Panc1 (cell line): Measurements from ENCODE around the gene MKKS. TPM values are rescaled to one million over a fixed set of nuclear protein-coding genes. Genes with fewer than 3 reads are reported as not detected.

Source experiments
- ATAC-seq: fragments of 200-7000 bp; cut with Tn5 transposase; 2 replicates; pipeline ENCODE4 v1.9.1; 2020; ENCODE audit warnings: mild to moderate bottlenecking, moderate library complexity
- BruUV-seq: library from RNA; stranded (reverse); fragments of 400-500 nt; replicated peaks from 2 replicates; lab custom pipeline; 2021; lab: Mats Ljungman, UMichigan
- CTCF ChIA-PET: fragments of 300-600 bp; sonication (Branson Sonifier 250); formaldehyde crosslinking; loops from one replicate; lab custom pipeline; 2022; ENCODE audit warnings: antibody characterized with exemption; lab: Charles Lee
- POLR2A ChIA-PET: fragments of 300-600 bp; sonication (Branson Sonifier 250); formaldehyde crosslinking; loops from one replicate; lab custom pipeline; 2022; ENCODE audit warnings: antibody characterized with exemption; lab: Charles Lee
- DNase-seq: peaks from one replicate; pipeline ENCODE4 v3.0.0-alpha.2; 2010; ENCODE audit warnings: low read depth, low spot score
- H3K27ac ChIP-seq: 2 replicates; pipeline ENCODE4 v1.5.1; 2011; ENCODE audit warnings: mild to moderate bottlenecking, low read length, inconsistent platforms
- H3K27me3 ChIP-seq: fragments of 200-500 bp; sonication (Bioruptor generic); 2 replicates; pipeline ENCODE4 v1.6.0; 2014; ENCODE audit warnings: low read length, inconsistent platforms; ENCODE audit not compliant: control insufficient read depth, insufficient read depth
- H3K36me3 ChIP-seq: fragments of 200-500 bp; sonication (Bioruptor generic); 2 replicates; pipeline ENCODE4 v1.5.1; 2014; ENCODE audit warnings: inconsistent platforms, mild to moderate bottlenecking, low read length, moderate library complexity; ENCODE audit not compliant: control insufficient read depth, insufficient read depth
- H3K4me1 ChIP-seq: 2 replicates; pipeline ENCODE4 v1.5.1; 2011; ENCODE audit warnings: inconsistent platforms, mild to moderate bottlenecking, low read length, moderate library complexity; ENCODE audit not compliant: control insufficient read depth, insufficient read depth
- H3K4me3 ChIP-seq, 2 experiments: 2 replicates each; pipeline ENCODE4 v1.5.1; 2011 to 2012; ENCODE audit warnings: low read depth in 2 of 2, low read length in 2 of 2, mild to moderate bottlenecking in 2 of 2, inconsistent platforms in 1 of 2, moderate library complexity in 1 of 2
- H3K9me3 ChIP-seq: fragments of 200-500 bp; sonication (Bioruptor generic); 2 replicates; pipeline ENCODE4 v1.5.1; 2014; ENCODE audit warnings: low read depth, mild to moderate bottlenecking, inconsistent platforms, low read length, moderate library complexity; ENCODE audit not compliant: control insufficient read depth, insufficient read depth
- POLR2AphosphoS5 ChIP-seq: IDR thresholded peaks from 2 replicates; pipeline ENCODE4 v1.6.1; 2012; ENCODE audit warnings: mild to moderate bottlenecking, low read depth, low read length, moderate library complexity
- SIN3A ChIP-seq: IDR thresholded peaks from 2 replicates; pipeline ENCODE4 v1.6.1; 2012; ENCODE audit warnings: low read depth, mild to moderate bottlenecking, low read length, moderate library complexity, borderline replicate concordance; ENCODE audit not compliant: insufficient read depth
- TCF7L2 ChIP-seq: IDR thresholded peaks from 2 replicates; pipeline ENCODE4 v1.6.1; 2011; ENCODE audit warnings: mild to moderate bottlenecking, low read depth, low read length, inconsistent platforms
- in situ Hi-C: cut with HindIII; loops from 2 replicates; pipeline ENCODE4 v1.10.0; 2016; ENCODE audit warnings: low sequenced_read_pairs, low pct_unique_long_range_greater_than_20kb
- intact Hi-C: fragments of 100-400 bp; cut with micrococcal nuclease; formaldehyde crosslinking; loops from one replicate; pipeline ENCODE4 v1.10.0; 2022; ENCODE audit not compliant: unreplicated experiment
- total RNA-seq: library from RNA; stranded (reverse); gene quantifications from one replicate; pipeline ENCODE4 v1.2.1, GENCODE V29; 2021; ENCODE audit not compliant: unreplicated experiment
- TF ChIP-seq, protein P1 (sequence below), 2 experiments: IDR thresholded peaks; 2 replicates each; pipeline ENCODE4 v1.6.1; 2011 to 2012; ENCODE audit warnings: low read depth in 2 of 2, control low read depth in 1 of 2, low read length in 1 of 2, mild to moderate bottlenecking in 1 of 2, moderate library complexity in 1 of 2; ENCODE audit not compliant: insufficient read depth in 1 of 2
- TF ChIP-seq, protein P2 (sequence below): fragments of 450-650 bp; IDR thresholded peaks from 2 replicates; pipeline ENCODE4 v1.5.1; 2017; ENCODE audit warnings: mild to moderate bottlenecking

Gene MKKS
- total RNA-seq, 1 experiment from 2014 or later, result 15.6 TPM

DNA sequence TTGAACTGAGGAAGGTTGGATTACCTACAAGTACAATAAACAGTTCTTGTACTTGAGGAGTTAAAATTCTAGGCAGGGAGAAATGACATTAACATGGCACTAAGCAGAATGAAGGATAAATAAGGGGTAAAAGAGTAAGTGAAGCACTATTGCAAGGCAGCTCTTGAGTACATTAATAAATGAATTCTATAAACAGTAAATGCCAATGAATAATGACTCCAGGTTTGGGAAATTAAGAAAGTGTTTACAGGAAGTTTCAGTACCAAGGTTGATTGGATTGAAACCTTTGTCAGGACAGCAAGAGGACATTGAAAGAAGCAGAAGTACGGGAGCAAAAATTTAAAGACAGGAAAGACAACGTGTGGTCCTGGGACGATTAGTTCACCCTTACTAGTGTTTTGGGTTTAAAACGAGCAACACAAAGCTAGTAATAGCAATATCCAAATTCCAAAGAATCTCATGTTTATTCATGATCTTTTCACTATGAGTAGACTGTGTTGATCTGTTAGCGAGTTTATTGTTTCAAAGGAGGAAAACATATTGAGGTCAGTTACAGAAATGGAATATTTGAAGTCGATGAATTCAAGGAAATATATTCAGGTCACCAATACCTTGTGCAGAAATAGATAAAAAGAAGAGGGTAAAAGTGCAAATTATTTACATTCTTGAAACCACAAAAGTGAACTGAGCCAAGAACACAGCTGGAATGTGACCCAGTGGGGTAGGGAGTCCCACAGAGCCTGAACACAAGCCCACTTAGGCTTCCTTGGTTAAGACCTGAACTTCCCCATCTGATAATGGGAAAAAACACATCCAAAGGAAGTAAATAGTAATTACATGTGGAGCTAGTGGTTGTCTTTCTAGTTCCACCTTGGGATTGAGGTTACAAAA lies 80.8 kb downstream of the MKKS start:
- no peak overlapping the region for H3K4me3 ChIP-seq
- ChIA-PET POLR2A (no interaction called here), CTCF (no interaction called here)
- H3K27me3 ChIP-seq, result no peaks in the 10 kb centered on the region
- no peaks in the 10 kb centered on the region for H3K4me1 ChIP-seq
- ATAC-seq (no peak), DNase-seq (no peak)
- intact Hi-C loops (no loop called here), in situ Hi-C loops (no loop called here)
- no TSS peak for BruUV-seq
- H3K27ac ChIP-seq, result no peak overlapping the region
- no peaks in the 10 kb centered on the region for H3K9me3 ChIP-seq
- H3K36me3 ChIP-seq, result no peaks in the 10 kb centered on the region
- TF ChIP-seq, protein P1, sequence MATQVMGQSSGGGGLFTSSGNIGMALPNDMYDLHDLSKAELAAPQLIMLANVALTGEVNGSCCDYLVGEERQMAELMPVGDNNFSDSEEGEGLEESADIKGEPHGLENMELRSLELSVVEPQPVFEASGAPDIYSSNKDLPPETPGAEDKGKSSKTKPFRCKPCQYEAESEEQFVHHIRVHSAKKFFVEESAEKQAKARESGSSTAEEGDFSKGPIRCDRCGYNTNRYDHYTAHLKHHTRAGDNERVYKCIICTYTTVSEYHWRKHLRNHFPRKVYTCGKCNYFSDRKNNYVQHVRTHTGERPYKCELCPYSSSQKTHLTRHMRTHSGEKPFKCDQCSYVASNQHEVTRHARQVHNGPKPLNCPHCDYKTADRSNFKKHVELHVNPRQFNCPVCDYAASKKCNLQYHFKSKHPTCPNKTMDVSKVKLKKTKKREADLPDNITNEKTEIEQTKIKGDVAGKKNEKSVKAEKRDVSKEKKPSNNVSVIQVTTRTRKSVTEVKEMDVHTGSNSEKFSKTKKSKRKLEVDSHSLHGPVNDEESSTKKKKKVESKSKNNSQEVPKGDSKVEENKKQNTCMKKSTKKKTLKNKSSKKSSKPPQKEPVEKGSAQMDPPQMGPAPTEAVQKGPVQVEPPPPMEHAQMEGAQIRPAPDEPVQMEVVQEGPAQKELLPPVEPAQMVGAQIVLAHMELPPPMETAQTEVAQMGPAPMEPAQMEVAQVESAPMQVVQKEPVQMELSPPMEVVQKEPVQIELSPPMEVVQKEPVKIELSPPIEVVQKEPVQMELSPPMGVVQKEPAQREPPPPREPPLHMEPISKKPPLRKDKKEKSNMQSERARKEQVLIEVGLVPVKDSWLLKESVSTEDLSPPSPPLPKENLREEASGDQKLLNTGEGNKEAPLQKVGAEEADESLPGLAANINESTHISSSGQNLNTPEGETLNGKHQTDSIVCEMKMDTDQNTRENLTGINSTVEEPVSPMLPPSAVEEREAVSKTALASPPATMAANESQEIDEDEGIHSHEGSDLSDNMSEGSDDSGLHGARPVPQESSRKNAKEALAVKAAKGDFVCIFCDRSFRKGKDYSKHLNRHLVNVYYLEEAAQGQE (IDR thresholded peaks at IDR 0.05; ENCODE audit: insufficient read depth in 1 of 2, low read depth in 2 of 2, low read length in 1 of 2), result no peak
- TF ChIP-seq, protein P2, sequence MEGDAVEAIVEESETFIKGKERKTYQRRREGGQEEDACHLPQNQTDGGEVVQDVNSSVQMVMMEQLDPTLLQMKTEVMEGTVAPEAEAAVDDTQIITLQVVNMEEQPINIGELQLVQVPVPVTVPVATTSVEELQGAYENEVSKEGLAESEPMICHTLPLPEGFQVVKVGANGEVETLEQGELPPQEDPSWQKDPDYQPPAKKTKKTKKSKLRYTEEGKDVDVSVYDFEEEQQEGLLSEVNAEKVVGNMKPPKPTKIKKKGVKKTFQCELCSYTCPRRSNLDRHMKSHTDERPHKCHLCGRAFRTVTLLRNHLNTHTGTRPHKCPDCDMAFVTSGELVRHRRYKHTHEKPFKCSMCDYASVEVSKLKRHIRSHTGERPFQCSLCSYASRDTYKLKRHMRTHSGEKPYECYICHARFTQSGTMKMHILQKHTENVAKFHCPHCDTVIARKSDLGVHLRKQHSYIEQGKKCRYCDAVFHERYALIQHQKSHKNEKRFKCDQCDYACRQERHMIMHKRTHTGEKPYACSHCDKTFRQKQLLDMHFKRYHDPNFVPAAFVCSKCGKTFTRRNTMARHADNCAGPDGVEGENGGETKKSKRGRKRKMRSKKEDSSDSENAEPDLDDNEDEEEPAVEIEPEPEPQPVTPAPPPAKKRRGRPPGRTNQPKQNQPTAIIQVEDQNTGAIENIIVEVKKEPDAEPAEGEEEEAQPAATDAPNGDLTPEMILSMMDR, result no peak
- TF ChIP-seq POLR2AphosphoS5 (no peak), TCF7L2 (no peak), SIN3A (no peak)

Other genes with a start within 250 kb of the MKKS start
- 0.69 TPM for gene SNAP25, start 215.4 kb downstream of the MKKS start, total RNA-seq
- gene SLX4IP, start 1.1 kb upstream of the MKKS start, total RNA-seq, result 5.4 TPM
- gene JAG1, start 239.8 kb upstream of the MKKS start, total RNA-seq, result 21.2 TPM